Stomach smooth muscle (tissue), 2 donors: ENCODE data around the gene FARS2.

Experiments
- H3K27ac ChIP-seq: one replicate; pipeline ENCODE4 v1.7.0; 2013; ENCODE audit warnings: mild to moderate bottlenecking, low read length, inconsistent platforms
- H3K27me3 ChIP-seq, 2 donors: one replicate each; pipeline ENCODE4 v1.7.0; 2013; ENCODE audit warnings: low read length in 2 of 2; ENCODE audit not compliant: insufficient read depth in 2 of 2, control insufficient read depth in 1 of 2
- H3K36me3 ChIP-seq, 2 donors: one replicate each; pipeline ENCODE4 v1.7.0; 2013; ENCODE audit warnings: low read length in 2 of 2; ENCODE audit not compliant: control insufficient read depth in 2 of 2, insufficient read depth in 2 of 2
- H3K4me1 ChIP-seq: one replicate; pipeline ENCODE4 v1.7.0; 2013; ENCODE audit warnings: low read length; ENCODE audit not compliant: control insufficient read depth, insufficient read depth
- H3K4me3 ChIP-seq, 2 donors: one replicate each; pipeline ENCODE4 v1.7.0; 2013; ENCODE audit warnings: low read length in 2 of 2
- H3K9ac ChIP-seq, 2 donors: one replicate each; pipeline ENCODE4 v1.7.0; 2013; ENCODE audit warnings: low read length in 2 of 2, mild to moderate bottlenecking in 1 of 2
- H3K9me3 ChIP-seq, 2 donors: one replicate each; pipeline ENCODE4 v1.7.0; 2013; ENCODE audit warnings: low read length in 2 of 2; ENCODE audit not compliant: control insufficient read depth in 2 of 2
- donor health status: healthy.
- donor health status: Pancreatic carcinoma.

The FARS2 gene

DNA sequence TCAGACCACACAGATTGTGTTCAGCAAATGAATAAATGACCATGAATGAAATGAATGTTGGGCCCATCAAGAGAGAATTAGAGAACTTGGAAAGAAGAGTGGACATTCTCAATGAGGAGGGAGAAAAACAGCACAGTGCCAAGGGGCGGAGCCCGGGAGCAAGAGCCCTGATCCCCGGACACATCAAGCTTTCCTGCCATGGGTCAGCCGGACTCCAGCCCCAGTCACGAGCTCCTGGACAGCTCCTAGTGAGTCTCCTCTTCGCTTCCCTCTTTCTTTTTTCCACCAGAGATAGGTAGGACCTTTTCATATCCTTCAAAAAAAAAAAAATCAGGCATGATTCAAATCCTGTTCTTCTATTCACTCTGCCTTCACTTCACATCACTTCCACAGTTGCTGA, 471.2 kb downstream of the FARS2 start:
- Histone ChIP-seq H3K36me3 (no peaks in the 10 kb centered on the region), H3K4me3 (no peak overlapping the region), H3K4me1 (no peaks in the 10 kb centered on the region), H3K9ac (no peak overlapping the region), H3K9me3 (no peaks in the 10 kb centered on the region), H3K27me3 (no peaks in the 10 kb centered on the region), H3K27ac (no peak overlapping the region)

DNA sequence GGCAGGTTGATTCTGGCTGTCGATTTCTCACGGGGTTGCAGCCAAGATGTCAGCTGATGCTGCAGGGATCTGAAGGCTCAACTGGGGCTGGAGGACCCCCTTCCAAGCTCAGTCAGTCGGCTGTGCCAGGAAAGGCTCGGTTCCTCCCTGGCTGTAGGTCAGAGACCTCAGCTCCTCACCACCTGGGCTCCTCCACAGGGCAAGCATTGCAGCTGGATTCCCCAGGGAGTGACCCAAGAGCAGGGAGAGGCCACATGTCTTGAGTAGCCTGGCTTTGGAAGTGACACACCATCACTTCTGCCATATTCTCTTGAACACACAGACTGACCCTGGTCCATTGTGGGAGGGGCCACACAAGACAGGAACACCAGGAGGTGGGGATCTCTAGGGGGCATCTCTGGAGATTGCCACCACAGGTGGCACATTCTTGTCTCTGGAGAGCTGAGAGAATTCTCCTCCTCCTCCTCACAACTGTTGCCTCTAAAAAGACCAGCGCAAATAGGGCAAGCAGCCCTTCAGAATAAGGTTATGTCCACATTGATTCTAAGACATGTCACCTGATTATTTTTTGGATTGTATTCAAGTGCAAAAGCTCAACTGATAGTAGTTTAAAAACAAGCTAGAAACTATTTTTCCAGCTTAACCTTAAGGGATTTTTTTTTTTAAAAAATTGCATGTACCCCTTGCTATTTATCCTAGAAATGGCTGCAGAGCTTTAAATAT, 474.9 kb downstream of the FARS2 start:
- Histone ChIP-seq H3K36me3 (peaks cover 0 to 1% of the 10 kb centered on the region in 2 donors), H3K27me3 (no peaks in the 10 kb centered on the region), H3K9me3 (no peaks in the 10 kb centered on the region), H3K4me3 (no peak overlapping the region), H3K4me1 (no peaks in the 10 kb centered on the region), H3K9ac (no peak overlapping the region), H3K27ac (no peak overlapping the region)

DNA sequence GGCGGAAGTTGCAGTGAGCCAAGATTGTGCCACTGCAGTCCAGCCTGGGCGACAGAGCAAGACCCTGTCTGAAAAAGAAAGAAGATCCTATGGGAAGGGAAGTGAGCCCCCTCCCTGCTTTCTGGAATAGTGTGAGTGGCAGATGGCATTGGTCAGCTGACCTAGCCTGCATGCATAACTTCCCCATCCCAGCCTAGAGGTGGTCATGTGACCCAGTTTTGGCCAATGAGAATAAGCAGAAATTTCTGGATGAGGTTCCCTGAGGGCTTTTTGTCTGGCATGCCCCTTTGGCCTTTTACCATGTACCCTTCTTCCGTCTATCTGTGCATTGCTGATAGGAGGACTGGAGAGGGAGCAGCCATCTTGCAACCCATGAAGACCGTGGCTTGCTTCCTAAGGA, 476.1 kb downstream of the FARS2 start:
- Histone ChIP-seq H3K9ac (no peak overlapping the region), H3K4me3 (no peak overlapping the region), H3K27me3 (no peaks in the 10 kb centered on the region), H3K36me3 (peaks cover 0 to 4% of the 10 kb centered on the region in 2 donors), H3K9me3 (no peaks in the 10 kb centered on the region), H3K4me1 (no peaks in the 10 kb centered on the region), H3K27ac (no peak overlapping the region)

DNA sequence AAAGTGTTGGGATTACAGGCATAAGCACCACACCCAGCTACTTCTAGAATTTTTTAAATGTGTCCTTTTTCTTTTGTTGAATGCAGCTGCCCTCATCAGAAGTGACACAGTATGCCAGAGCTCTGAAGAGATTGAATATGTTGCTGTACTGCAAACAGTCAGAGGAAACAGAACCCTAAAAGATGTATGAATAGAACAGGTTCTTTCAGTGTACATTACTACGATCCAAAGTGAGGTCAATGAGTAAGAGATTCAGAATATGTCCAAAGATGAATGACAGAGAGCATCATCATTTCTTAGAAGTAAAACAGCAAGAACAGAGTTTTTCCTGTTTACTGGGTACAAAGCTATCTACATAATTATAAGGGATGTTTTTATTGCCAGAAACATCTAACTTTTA, 476.9 kb downstream of the FARS2 start:
- Histone ChIP-seq H3K4me3 (no peak overlapping the region), H3K27ac (no peak overlapping the region), H3K9me3 (no peaks in the 10 kb centered on the region), H3K4me1 (no peaks in the 10 kb centered on the region), H3K36me3 (peaks cover 0 to 4% of the 10 kb centered on the region in 2 donors), H3K9ac (no peak overlapping the region), H3K27me3 (no peaks in the 10 kb centered on the region)

DNA sequence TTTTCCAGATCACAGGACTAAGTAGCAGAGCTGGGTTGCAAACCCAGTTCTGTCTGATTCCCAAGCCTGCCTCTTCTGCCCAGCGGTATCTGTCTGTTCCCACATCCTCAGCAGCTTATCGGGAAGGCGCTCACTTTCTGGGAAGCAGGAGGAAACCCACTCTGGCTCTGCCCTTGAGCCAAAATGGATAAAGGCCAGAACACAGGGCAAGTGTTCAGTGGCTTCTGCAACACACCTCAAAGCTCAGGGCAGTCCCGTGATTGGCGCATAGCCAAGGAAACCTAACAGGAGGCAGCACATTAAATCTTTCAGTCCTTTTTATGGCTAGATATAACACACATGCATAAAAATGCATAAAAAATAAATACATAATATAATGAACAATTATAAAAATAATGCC, 483.2 kb downstream of the FARS2 start:
- Histone ChIP-seq H3K4me3 (no peak overlapping the region), H3K36me3 (peaks cover 0 to 4% of the 10 kb centered on the region in 2 donors), H3K9ac (no peak overlapping the region), H3K4me1 (no peaks in the 10 kb centered on the region), H3K9me3 (no peaks in the 10 kb centered on the region), H3K27me3 (no peaks in the 10 kb centered on the region), H3K27ac (no peak overlapping the region)

DNA sequence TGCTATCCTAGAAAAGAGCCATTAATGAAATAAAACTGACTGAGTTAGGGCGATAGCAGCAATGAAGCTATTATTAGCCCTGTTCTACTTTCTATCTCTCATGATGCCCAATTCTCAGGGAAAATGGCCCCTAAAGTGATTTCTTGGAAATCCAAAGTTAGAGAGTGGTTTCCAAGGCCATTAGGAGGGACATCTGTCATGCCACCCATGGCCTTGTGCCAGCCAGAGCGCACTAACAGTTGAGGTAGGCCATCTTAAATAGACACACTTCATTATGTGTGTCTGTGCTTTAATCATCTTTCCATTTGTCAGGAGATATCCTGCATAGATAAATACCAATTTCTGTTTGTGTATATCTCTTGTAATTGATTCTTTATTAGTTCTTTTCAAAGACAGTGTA, 483.8 kb downstream of the FARS2 start:
- no peak overlapping the region for H3K27ac ChIP-seq
- no peak overlapping the region for H3K4me3 ChIP-seq
- H3K4me1 ChIP-seq = no peaks in the 10 kb centered on the region
- H3K27me3 ChIP-seq = no peaks in the 10 kb centered on the region
- peaks cover 0 to 4% of the 10 kb centered on the region in 2 donors for H3K36me3 ChIP-seq
- no peaks in the 10 kb centered on the region for H3K9me3 ChIP-seq
- no peak overlapping the region for H3K9ac ChIP-seq

DNA sequence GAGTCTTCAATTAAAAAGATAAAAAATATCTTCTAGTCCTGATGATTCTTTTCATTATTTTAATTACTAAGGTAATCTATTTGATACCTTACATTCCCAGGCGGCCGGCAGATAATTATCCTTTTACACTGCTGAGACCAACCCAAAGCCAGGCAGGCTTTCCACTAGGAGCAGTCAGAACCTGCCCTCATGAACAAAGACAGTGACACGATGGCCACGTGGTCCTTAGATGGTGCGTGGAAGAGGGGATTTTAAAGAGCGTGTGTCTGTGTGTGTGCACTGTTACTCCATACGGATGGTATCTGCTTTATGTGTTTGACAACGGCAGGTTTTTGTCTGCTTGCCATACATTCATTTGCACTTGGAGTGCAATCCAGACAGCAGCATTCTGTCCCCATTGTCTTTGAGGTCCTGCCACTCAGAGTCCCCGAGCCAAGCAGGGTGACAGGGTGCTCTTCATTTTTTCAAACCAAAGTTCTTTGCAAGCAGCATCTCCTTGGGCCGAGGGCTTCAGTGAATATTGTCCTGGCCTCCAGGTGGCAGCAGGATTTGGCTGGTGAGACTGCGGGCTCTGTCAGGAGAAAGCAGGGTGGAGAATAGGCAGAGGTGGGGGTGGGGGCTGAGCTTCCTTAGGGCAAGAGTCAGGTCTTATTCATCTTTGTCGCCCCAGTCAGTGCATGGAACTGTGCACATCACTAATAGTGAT, 484.9 kb downstream of the FARS2 start:
- Histone ChIP-seq H3K36me3 (peaks cover 0 to 2% of the 10 kb centered on the region in 2 donors), H3K9me3 (no peaks in the 10 kb centered on the region), H3K27me3 (no peaks in the 10 kb centered on the region), H3K9ac (no peak overlapping the region), H3K4me1 (no peaks in the 10 kb centered on the region), H3K4me3 (no peak overlapping the region), H3K27ac (no peak overlapping the region)

DNA sequence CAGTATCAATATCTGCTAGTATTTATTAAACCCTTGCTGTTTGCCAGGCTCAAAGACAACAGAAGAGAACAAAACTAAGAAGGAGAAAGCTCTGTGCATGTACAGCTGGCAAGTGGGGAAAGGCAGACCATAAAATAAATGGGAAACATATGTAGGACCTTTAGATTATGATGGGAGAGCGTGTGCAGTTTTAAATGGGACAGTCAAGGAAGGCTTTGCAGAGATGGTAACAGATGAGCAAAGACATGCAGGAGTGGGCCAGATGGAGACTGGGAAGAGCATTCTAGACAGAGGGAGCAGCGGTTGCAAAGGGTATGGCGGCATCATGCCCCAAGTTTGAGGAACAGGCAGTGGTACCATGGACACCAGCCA, 485.4 kb downstream of the FARS2 start:
- Histone ChIP-seq H3K36me3 (no peaks in the 10 kb centered on the region), H3K9me3 (no peaks in the 10 kb centered on the region), H3K27ac (no peak overlapping the region), H3K4me1 (no peaks in the 10 kb centered on the region), H3K4me3 (no peak overlapping the region), H3K9ac (no peak overlapping the region), H3K27me3 (no peaks in the 10 kb centered on the region)

DNA sequence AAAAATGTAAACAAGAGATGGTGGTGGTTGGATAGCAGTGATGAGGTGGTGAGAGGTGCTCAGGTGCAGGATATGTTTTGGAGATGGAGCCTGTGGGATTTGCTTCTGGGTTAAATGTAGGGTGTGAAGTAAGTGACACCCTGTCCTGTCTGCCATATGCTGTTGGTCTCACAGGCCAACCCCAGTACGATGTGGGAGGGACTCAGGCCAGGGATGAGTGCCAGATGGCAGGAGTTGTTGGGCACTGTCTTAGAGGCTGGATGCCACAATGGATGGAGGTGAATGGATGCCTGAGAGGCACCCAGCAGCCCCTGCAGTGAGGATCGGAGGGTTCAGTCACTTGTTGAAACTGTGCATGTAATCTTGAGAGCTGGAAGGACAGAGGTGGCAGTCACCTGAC, 486.1 kb downstream of the FARS2 start:
- no peak overlapping the region for H3K4me3 ChIP-seq
- H3K9ac ChIP-seq = no peak overlapping the region
- no peaks in the 10 kb centered on the region for H3K9me3 ChIP-seq
- H3K4me1 ChIP-seq = no peaks in the 10 kb centered on the region
- H3K27me3 ChIP-seq = no peaks in the 10 kb centered on the region
- H3K27ac ChIP-seq = no peak overlapping the region
- no peaks in the 10 kb centered on the region for H3K36me3 ChIP-seq

DNA sequence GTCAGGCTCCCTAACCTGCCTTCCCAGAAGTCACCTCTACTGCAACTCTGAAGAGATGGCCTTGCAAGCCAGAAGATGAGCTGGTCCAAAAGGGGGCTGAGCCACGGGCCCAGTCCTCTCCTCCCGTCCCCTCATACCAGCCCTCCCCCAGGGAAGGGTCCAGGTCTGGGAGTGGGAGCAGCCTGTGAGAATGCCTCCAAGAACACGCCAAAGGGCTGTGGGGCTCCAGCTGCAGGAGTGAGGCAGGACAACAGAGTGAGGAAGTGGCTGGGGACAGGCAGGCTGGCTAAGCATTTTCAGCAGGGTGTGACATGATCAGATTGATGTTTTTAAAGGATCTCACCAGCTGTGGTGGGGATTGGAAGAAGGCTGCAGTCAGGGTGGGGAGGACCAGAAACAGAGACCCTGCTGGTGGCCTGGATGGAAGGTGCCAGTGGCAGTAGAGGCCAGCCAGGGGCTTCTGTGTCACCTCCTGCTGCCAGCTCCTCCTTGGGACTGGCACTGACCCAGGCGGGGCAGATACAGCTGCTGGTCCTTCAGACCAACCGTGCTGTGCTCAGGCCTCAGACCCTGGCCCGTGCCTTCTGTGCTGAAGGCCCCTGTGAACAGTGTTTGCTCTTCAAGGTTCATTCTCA, 487.8 kb downstream of the FARS2 start:
- Histone ChIP-seq H3K36me3 (no peaks in the 10 kb centered on the region), H3K27ac (no peak overlapping the region), H3K9me3 (peaks cover 0 to 6% of the 10 kb centered on the region in 2 donors), H3K9ac (no peak overlapping the region), H3K4me1 (no peaks in the 10 kb centered on the region), H3K27me3 (no peaks in the 10 kb centered on the region), H3K4me3 (no peak overlapping the region)
